PC-3 (cell line): ENCODE data around the gene LRRFIP1.
A peak's percentile ranks its signal among the peaks of the same experiment; 100 is the strongest.

Source experiments
- EZH2phosphoT487 ChIP-seq: fragments of 300-600 bp; sonication (generic); IDR thresholded peaks from 2 replicates; pipeline ENCODE4 v1.6.1; 2018; ENCODE audit warnings: mild to moderate bottlenecking, antibody characterized with exemption, low read length, borderline replicate concordance
- TF ChIP-seq, protein P1 (sequence below): fragments of 300-600 bp; sonication (generic); conservative IDR thresholded peaks from 2 replicates; pipeline ENCODE4 v1.5.1; 2017; ENCODE audit warnings: antibody characterized with exemption, low read depth, mild to moderate bottlenecking, low read length

DNA sequence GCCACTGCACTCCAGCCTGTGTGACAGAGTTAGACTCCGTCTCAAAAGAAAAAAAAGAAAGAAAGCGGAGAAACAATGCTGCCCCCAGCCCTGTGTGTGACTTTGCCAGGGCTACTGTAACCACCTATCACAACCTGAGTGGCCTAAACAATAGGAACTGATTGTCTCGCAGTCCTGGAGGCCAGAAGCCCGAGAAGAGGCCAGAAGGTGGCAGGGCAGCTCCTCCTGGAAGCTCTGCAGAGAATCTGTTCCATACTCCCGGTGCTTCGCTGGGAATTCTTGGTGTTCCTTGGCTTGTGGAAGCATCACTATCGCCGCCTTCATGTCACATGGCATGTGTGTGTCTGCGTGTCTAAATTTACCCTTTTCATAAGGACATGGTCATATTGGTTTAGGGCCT, 22.4 kb upstream of the LRRFIP1 start:
- TF ChIP-seq, protein P1, sequence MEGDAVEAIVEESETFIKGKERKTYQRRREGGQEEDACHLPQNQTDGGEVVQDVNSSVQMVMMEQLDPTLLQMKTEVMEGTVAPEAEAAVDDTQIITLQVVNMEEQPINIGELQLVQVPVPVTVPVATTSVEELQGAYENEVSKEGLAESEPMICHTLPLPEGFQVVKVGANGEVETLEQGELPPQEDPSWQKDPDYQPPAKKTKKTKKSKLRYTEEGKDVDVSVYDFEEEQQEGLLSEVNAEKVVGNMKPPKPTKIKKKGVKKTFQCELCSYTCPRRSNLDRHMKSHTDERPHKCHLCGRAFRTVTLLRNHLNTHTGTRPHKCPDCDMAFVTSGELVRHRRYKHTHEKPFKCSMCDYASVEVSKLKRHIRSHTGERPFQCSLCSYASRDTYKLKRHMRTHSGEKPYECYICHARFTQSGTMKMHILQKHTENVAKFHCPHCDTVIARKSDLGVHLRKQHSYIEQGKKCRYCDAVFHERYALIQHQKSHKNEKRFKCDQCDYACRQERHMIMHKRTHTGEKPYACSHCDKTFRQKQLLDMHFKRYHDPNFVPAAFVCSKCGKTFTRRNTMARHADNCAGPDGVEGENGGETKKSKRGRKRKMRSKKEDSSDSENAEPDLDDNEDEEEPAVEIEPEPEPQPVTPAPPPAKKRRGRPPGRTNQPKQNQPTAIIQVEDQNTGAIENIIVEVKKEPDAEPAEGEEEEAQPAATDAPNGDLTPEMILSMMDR = peak; percentile 47
- TF ChIP-seq EZH2phosphoT487 = no peak
